H1 (cell line): Measurements from ENCODE around the gene PRPF38A. TPM values are rescaled to one million over a fixed set of nuclear protein-coding genes. Genes with fewer than 3 reads are reported as not detected.

ENCODE experiments used
- BACH1 ChIP-seq: IDR thresholded peaks from 2 replicates; pipeline ENCODE4 v1.6.1; 2012; ENCODE audit warnings: low read length, improper control_type of control experiment
- CREB1 ChIP-seq: IDR thresholded peaks from 2 replicates; pipeline ENCODE4 v1.6.1; 2012; ENCODE audit warnings: inconsistent platforms
- CTBP2 ChIP-seq: IDR thresholded peaks from 2 replicates; pipeline ENCODE4 v1.7.0; 2011; ENCODE audit warnings: borderline replicate concordance, mild to moderate bottlenecking, moderate library complexity, mixed read lengths, low read length; ENCODE audit not compliant: insufficient read depth, insufficient read length
- KDM5A ChIP-seq: fragments of 200-600 bp; IDR thresholded peaks from 2 replicates; pipeline ENCODE4 v1.7.1; 2012; ENCODE audit warnings: mild to moderate bottlenecking, low read length, inconsistent platforms, mixed read lengths
- POLR2AphosphoS5 ChIP-seq: IDR thresholded peaks from 2 replicates; pipeline ENCODE4 v1.6.1; 2011; ENCODE audit warnings: low read depth, low read length
- RAD21 ChIP-seq, 2 experiments: IDR thresholded peaks in 1 of 2; conservative IDR thresholded peaks in 1 of 2; 2 replicates each; pipeline ENCODE4 v1.6.1; 2011; ENCODE audit warnings: low read depth in 2 of 2, low read length in 2 of 2, improper control_type of control experiment in 1 of 2, inconsistent platforms in 1 of 2, mild to moderate bottlenecking in 1 of 2, moderate library complexity in 1 of 2
- RBBP5 ChIP-seq: IDR thresholded peaks from 2 replicates; pipeline ENCODE4 v1.7.1; 2012; ENCODE audit warnings: low read depth, mild to moderate bottlenecking, inconsistent platforms, low read length, moderate library complexity, borderline replicate concordance
- SAP30 ChIP-seq: fragments of 300-600 bp; sonication (generic); IDR thresholded peaks from 2 replicates; pipeline ENCODE4 v1.7.1; 2012; ENCODE audit warnings: low read length, moderate library complexity, mild to moderate bottlenecking, inconsistent platforms; ENCODE audit not compliant: insufficient read depth, insufficient replicate concordance
- SIX5 ChIP-seq: IDR thresholded peaks from 2 replicates; pipeline ENCODE4 v1.6.1; 2011; ENCODE audit warnings: mild to moderate bottlenecking, low read depth, low read length
- SP2 ChIP-seq: IDR thresholded peaks from 2 replicates; pipeline ENCODE4 v1.6.1; 2012; ENCODE audit warnings: mild to moderate bottlenecking, low read length, inconsistent platforms
- SP4 ChIP-seq: IDR thresholded peaks from 2 replicates; pipeline ENCODE4 v1.6.1; 2012; ENCODE audit warnings: low read length, inconsistent platforms
- polyA plus RNA-seq, 7 experiments: library from polyadenylated mRNA; depleted of rRNA in 3 of 7; stranded (reverse) in 5 of 7; unstranded in 2 of 7; fragments of >200 nt in 5 of 7; fragments of 200-250 nt in 2 of 7; gene quantifications; 1 replicate in 5 of 7; 2 replicates in 1 of 7; 4 replicates in 1 of 7; pipeline versions ENCODE4 v1.2.1 to v1.2.3, GENCODE V29; 2011 to 2013; ENCODE audit warnings: missing spikeins in 2 of 7, mixed read lengths in 2 of 7
- total RNA-seq: library from RNA; stranded (reverse); fragmentation: NEBNext Ultra II Directional; extraction: Animal tissue kit (Norgen Biotek cat#: 25700); gene quantifications from 2 replicates; pipeline ENCODE4 v1.2.1, GENCODE V29; 2021
- TF ChIP-seq, protein P1 (sequence below): fragments of 300-600 bp; sonication (generic); IDR thresholded peaks from 2 replicates; pipeline ENCODE4 v1.7.1; 2012; ENCODE audit warnings: low read length, moderate library complexity, mild to moderate bottlenecking, inconsistent platforms; ENCODE audit not compliant: insufficient replicate concordance

Gene PRPF38A
- total and polyA plus RNA-seq, 2 of the 8 experiments (the other 6 are each of a cell fraction or from before 2014, with no cell fraction given): 25.6 to 76.2 TPM

- TF ChIP-seq, protein P1, sequence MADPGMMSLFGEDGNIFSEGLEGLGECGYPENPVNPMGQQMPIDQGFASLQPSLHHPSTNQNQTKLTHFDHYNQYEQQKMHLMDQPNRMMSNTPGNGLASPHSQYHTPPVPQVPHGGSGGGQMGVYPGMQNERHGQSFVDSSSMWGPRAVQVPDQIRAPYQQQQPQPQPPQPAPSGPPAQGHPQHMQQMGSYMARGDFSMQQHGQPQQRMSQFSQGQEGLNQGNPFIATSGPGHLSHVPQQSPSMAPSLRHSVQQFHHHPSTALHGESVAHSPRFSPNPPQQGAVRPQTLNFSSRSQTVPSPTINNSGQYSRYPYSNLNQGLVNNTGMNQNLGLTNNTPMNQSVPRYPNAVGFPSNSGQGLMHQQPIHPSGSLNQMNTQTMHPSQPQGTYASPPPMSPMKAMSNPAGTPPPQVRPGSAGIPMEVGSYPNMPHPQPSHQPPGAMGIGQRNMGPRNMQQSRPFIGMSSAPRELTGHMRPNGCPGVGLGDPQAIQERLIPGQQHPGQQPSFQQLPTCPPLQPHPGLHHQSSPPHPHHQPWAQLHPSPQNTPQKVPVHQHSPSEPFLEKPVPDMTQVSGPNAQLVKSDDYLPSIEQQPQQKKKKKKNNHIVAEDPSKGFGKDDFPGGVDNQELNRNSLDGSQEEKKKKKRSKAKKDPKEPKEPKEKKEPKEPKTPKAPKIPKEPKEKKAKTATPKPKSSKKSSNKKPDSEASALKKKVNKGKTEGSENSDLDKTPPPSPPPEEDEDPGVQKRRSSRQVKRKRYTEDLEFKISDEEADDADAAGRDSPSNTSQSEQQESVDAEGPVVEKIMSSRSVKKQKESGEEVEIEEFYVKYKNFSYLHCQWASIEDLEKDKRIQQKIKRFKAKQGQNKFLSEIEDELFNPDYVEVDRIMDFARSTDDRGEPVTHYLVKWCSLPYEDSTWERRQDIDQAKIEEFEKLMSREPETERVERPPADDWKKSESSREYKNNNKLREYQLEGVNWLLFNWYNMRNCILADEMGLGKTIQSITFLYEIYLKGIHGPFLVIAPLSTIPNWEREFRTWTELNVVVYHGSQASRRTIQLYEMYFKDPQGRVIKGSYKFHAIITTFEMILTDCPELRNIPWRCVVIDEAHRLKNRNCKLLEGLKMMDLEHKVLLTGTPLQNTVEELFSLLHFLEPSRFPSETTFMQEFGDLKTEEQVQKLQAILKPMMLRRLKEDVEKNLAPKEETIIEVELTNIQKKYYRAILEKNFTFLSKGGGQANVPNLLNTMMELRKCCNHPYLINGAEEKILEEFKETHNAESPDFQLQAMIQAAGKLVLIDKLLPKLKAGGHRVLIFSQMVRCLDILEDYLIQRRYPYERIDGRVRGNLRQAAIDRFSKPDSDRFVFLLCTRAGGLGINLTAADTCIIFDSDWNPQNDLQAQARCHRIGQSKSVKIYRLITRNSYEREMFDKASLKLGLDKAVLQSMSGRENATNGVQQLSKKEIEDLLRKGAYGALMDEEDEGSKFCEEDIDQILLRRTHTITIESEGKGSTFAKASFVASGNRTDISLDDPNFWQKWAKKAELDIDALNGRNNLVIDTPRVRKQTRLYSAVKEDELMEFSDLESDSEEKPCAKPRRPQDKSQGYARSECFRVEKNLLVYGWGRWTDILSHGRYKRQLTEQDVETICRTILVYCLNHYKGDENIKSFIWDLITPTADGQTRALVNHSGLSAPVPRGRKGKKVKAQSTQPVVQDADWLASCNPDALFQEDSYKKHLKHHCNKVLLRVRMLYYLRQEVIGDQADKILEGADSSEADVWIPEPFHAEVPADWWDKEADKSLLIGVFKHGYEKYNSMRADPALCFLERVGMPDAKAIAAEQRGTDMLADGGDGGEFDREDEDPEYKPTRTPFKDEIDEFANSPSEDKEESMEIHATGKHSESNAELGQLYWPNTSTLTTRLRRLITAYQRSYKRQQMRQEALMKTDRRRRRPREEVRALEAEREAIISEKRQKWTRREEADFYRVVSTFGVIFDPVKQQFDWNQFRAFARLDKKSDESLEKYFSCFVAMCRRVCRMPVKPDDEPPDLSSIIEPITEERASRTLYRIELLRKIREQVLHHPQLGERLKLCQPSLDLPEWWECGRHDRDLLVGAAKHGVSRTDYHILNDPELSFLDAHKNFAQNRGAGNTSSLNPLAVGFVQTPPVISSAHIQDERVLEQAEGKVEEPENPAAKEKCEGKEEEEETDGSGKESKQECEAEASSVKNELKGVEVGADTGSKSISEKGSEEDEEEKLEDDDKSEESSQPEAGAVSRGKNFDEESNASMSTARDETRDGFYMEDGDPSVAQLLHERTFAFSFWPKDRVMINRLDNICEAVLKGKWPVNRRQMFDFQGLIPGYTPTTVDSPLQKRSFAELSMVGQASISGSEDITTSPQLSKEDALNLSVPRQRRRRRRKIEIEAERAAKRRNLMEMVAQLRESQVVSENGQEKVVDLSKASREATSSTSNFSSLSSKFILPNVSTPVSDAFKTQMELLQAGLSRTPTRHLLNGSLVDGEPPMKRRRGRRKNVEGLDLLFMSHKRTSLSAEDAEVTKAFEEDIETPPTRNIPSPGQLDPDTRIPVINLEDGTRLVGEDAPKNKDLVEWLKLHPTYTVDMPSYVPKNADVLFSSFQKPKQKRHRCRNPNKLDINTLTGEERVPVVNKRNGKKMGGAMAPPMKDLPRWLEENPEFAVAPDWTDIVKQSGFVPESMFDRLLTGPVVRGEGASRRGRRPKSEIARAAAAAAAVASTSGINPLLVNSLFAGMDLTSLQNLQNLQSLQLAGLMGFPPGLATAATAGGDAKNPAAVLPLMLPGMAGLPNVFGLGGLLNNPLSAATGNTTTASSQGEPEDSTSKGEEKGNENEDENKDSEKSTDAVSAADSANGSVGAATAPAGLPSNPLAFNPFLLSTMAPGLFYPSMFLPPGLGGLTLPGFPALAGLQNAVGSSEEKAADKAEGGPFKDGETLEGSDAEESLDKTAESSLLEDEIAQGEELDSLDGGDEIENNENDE: no peak
- TF ChIP-seq POLR2AphosphoS5 (peak; percentile 95), CTBP2 (peak; percentile 63), RAD21 (IDR thresholded peaks at IDR 0.05 in 1 of 2, conservative IDR thresholded peaks at IDR 0.05 in 1 of 2; ENCODE audit: low read depth in 2 of 2, low read length in 2 of 2) (no peak), SP2 (no peak), RBBP5 (peak; percentile 32; the same call in 1 of the 2 replicates), SAP30 (peak; percentile 82), SIX5 (no peak), SP4 (no peak), CREB1 (peak; percentile 91), KDM5A (no peak), BACH1 (peak; percentile 89)
Observed at GRCh38 chr1:52403566-52404115, 761 bp upstream of the PRPF38A start (continued).
